ENCODE data around the gene GRIK4. TPM values are rescaled to one million over a fixed set of nuclear protein-coding genes. Genes with fewer than 3 reads are reported as not detected.

GRIK4 gene
- total RNA-seq, 6 experiments from 2014 or later: 0.07 to 0.11 TPM; not detected in 4

- no peak for TF ChIP-seq CTCF (IDR thresholded peaks at IDR 0.05)
- no peak for TF ChIP-seq POLR2A (IDR thresholded peaks at IDR 0.05)
- no peak for DNase-seq
- no peak overlapping the region for H3K27ac ChIP-seq
- ATAC-seq: no peak
- H3K4me1 ChIP-seq: no peaks in the 10 kb centered on the region
- no peaks in the 10 kb centered on the region for H3K36me3 ChIP-seq
- intact Hi-C loops (cut with DNase I): no loop called here
- WGBS (ENCODE audit: insufficient coverage, low coverage, low lambda C conversion rate, missing lambda C conversion rate): 49% methylated on average over 7 of the region's 20 CpGs
- H3K4me3 ChIP-seq: no peak overlapping the region
- no peaks in the 10 kb centered on the region for H3K9me3 ChIP-seq
- no peaks in the 10 kb centered on the region for H3K27me3 ChIP-seq
These were observed 321.1 kb downstream of the GRIK4 start for GRCh38 chr11:120832481-120833238.

- Histone ChIP-seq H3K36me3 (no peaks in the 10 kb centered on the region), H3K27me3 (no peaks in the 10 kb centered on the region), H3K4me3 (no peak overlapping the region), H3K4me1 (peaks cover 0 to 6% (median 0%) of the 10 kb centered on the region in 4 donors), H3K27ac (no peak overlapping the region), H3K9me3 (no peaks in the 10 kb centered on the region)
- WGBS (ENCODE audit: insufficient coverage, low coverage, low lambda C conversion rate, missing lambda C conversion rate): 85% methylated on average over 11 of the region's 13 CpGs
- intact Hi-C loops (cut with DNase I): no loop called here
- DNase-seq: no peak
- ATAC-seq: no peak
- TF ChIP-seq POLR2A (IDR thresholded peaks at IDR 0.05) (no peak), CTCF (IDR thresholded peaks at IDR 0.05) (no peak)
These were observed 323.2 kb downstream of the GRIK4 start for GRCh38 chr11:120834686-120835210.

GRCh38 chr11:120835601-120836228 lies 324.2 kb downstream of the GRIK4 start:
- Histone ChIP-seq H3K9me3 (no peaks in the 10 kb centered on the region), H3K27me3 (no peaks in the 10 kb centered on the region), H3K4me1 (peaks cover 0 to 13% (median 0%) of the 10 kb centered on the region in 4 donors), H3K4me3 (no peak overlapping the region), H3K27ac (no peak overlapping the region), H3K36me3 (no peaks in the 10 kb centered on the region)
- no peak for DNase-seq
- TF ChIP-seq POLR2A (IDR thresholded peaks at IDR 0.05) (no peak), CTCF (IDR thresholded peaks at IDR 0.05) (no peak)
- ATAC-seq: no peak
- WGBS (ENCODE audit: insufficient coverage, low coverage, low lambda C conversion rate, missing lambda C conversion rate): 52% methylated on average over 2 of the region's 11 CpGs
- intact Hi-C loops (cut with DNase I): no loop called here

- DNase-seq (no peak), ATAC-seq (no peak)
- 53% methylated on average over 4 of the region's 4 CpGs for WGBS (ENCODE audit: insufficient coverage, low coverage, low lambda C conversion rate, missing lambda C conversion rate)
- intact Hi-C loops (cut with DNase I): no loop called here
- Histone ChIP-seq H3K27me3 (no peaks in the 10 kb centered on the region), H3K27ac (no peak overlapping the region), H3K4me3 (no peak overlapping the region), H3K36me3 (no peaks in the 10 kb centered on the region), H3K4me1 (peaks cover 0 to 15% (median 0%) of the 10 kb centered on the region in 4 donors), H3K9me3 (no peaks in the 10 kb centered on the region)
- TF ChIP-seq CTCF (IDR thresholded peaks at IDR 0.05): no peak
- TF ChIP-seq POLR2A (IDR thresholded peaks at IDR 0.05): no peak
These were observed 326.1 kb downstream of the GRIK4 start for GRCh38 chr11:120837696-120838095.
